ENCODE results near the gene ARHGDIB. TPM values are rescaled to one million over a fixed set of nuclear protein-coding genes. Genes with fewer than 3 reads are reported as not detected.

ARHGDIB gene
- total RNA-seq, 6 donors from 2014 or later: 169 to 307 (median 211) TPM

- ATAC-seq (ENCODE audit: low FRiP score in 2 of 2) (no peak), DNase-seq (no peak)
- H3K27me3 ChIP-seq: no peaks in the 10 kb centered on the region
- no peaks in the 10 kb centered on the region for H3K9me3 ChIP-seq
- no peaks in the 10 kb centered on the region for H3K36me3 ChIP-seq
- H3K4me1 ChIP-seq: peaks cover 9 to 33% (median 25%) of the 10 kb centered on the region in 4 donors
- H3K4me3 ChIP-seq: no peak overlapping the region
- H3K27ac ChIP-seq: peak overlapping the region; percentile 81 to 91 (median 85)
- 81 to 88% methylated on average over 3 of the region's 3 CpGs for WGBS, 2 donors
- TF ChIP-seq EP300 (IDR thresholded peaks at IDR 0.05): no peak
- TF ChIP-seq CTCF (IDR thresholded peaks at IDR 0.05): no peak
- no peak for TF ChIP-seq POLR2AphosphoS5 (IDR thresholded peaks at IDR 0.05)
- no peak for TF ChIP-seq POLR2A (IDR thresholded peaks at IDR 0.05)
Measured at GRCh38 chr12:14962797-14963196, 1.4 kb upstream of the ARHGDIB start.

GRCh38 chr12:14962153-14962539, 745 bp upstream of the ARHGDIB start:
- H3K36me3 ChIP-seq: no peaks in the 10 kb centered on the region

GRCh38 chr12:14960548-14961465, 594 bp downstream of the ARHGDIB start:
- H3K4me1 ChIP-seq: peaks cover 26 to 53% (median 44%) of the 10 kb centered on the region in 4 donors
- no peaks in the 10 kb centered on the region for H3K27me3 ChIP-seq
- ATAC-seq (ENCODE audit: low FRiP score in 2 of 2): peak; percentile 83 to 85
- 26 to 31% methylated on average over 13 of the region's 13 CpGs for WGBS, 2 donors
- H3K36me3 ChIP-seq: no peaks in the 10 kb centered on the region
- DNase-seq: peak in 1 of 2 donors; percentile 61
- H3K9me3 ChIP-seq: no peaks in the 10 kb centered on the region
- TF ChIP-seq POLR2AphosphoS5 (IDR thresholded peaks at IDR 0.05): peak in 1 of 2 donors; percentile 7
- TF ChIP-seq POLR2A (IDR thresholded peaks at IDR 0.05): peak in 1 of 4 donors; percentile 32
- no peak for TF ChIP-seq CTCF (IDR thresholded peaks at IDR 0.05)
- TF ChIP-seq EP300 (IDR thresholded peaks at IDR 0.05): no peak
- peak overlapping the region; percentile 39 to 54 (median 45) for H3K4me3 ChIP-seq
- peak overlapping the region; percentile 81 to 91 (median 85) for H3K27ac ChIP-seq

More at GRCh38 chr12:14962153-14962539, 745 bp upstream of the ARHGDIB start:
- Histone ChIP-seq H3K27me3 (no peaks in the 10 kb centered on the region), H3K9me3 (no peaks in the 10 kb centered on the region), H3K4me3 (peak overlapping the region in 3 of 4 donors; percentile 39 to 54 (median 49)), H3K4me1 (peaks cover 15 to 40% (median 31%) of the 10 kb centered on the region in 4 donors), H3K27ac (peak overlapping the region; percentile 81 to 91 (median 85))
- TF ChIP-seq EP300 (IDR thresholded peaks at IDR 0.05) (no peak), POLR2A (IDR thresholded peaks at IDR 0.05) (no peak), CTCF (IDR thresholded peaks at IDR 0.05) (no peak), POLR2AphosphoS5 (IDR thresholded peaks at IDR 0.05) (no peak)
- DNase-seq (no peak), ATAC-seq (ENCODE audit: low FRiP score in 2 of 2) (no peak)
- WGBS, 2 donors: 53 to 55% methylated on average over 3 of the region's 3 CpGs

GRCh38 chr12:14959916-14960496, 1.4 kb downstream of the ARHGDIB start:
- H3K4me3 ChIP-seq: peak overlapping the region in 3 of 4 donors; percentile 39 to 54 (median 49)
- H3K9me3 ChIP-seq: no peaks in the 10 kb centered on the region
- ATAC-seq (ENCODE audit: low FRiP score in 2 of 2) (no peak), DNase-seq (no peak)
- H3K36me3 ChIP-seq: no peaks in the 10 kb centered on the region
- no peak for TF ChIP-seq CTCF (IDR thresholded peaks at IDR 0.05)
- no peak for TF ChIP-seq POLR2AphosphoS5 (IDR thresholded peaks at IDR 0.05)
- TF ChIP-seq POLR2A (IDR thresholded peaks at IDR 0.05): no peak
- TF ChIP-seq EP300 (IDR thresholded peaks at IDR 0.05): no peak
- whole genome bisulfite sequencing, 2 donors: 54 to 60% methylated on average over 3 to 4 of the region's 4 CpGs
- H3K4me1 ChIP-seq: peaks cover 32 to 61% (median 50%) of the 10 kb centered on the region in 4 donors
- H3K27ac ChIP-seq: peak overlapping the region; percentile 81 to 91 (median 85)
- H3K27me3 ChIP-seq: no peaks in the 10 kb centered on the region
